DMS 273 (cell line): Measurements from ENCODE around the gene C2orf81.
"Not testable (repeated sequence)": the region's sequence is repeated elsewhere in the genome, so short reads cannot be mapped to it uniquely, and the experiment has no call there.

ENCODE experiments used
- DNase-seq: peaks from one replicate; lab custom pipeline; 2025; ENCODE audit not compliant: unreplicated experiment; lab: John Stamatoyannopoulos, UW

The C2orf81 gene

DNA sequence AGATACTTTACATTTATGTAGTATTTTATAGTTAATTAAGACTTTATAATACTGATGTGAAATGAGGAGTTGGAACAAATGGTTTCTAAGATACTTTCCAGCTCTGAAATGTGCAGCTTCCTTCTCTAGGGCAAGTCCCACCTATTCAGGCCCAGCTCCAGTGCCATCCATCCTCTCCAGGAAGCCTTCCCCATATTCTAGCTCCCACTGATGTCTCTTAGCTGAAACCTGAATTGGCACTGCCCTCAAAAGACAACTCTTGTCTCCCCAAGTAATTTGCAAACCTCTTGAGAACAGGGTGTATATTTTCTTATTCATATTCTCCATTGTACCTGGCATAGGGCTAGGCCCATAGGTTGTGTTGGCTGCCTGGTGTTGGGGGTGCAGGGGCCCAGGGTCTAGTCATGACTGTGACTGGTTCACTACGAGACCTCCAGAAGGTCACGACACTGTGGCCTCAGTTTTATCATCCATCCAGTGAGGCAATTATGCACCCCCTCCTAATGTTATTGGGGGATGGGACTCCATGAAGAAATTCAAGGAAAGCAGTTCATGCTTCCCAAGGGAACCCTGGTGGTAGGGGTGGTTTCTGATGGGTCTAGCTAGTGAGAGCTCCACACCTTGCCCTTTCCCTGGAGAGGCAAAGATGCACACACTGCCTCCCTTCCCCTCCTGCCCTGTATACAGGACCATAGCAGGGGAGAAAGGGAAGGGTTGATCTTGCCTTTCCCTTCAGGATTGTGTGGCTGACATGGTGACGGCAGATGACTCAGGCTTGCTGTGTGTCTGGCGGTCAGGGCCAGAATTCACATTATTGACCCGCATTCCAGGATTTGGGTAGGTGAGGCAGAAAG, 2.9 kb upstream of the C2orf81 start:
- no peak for DNase-seq

DNA sequence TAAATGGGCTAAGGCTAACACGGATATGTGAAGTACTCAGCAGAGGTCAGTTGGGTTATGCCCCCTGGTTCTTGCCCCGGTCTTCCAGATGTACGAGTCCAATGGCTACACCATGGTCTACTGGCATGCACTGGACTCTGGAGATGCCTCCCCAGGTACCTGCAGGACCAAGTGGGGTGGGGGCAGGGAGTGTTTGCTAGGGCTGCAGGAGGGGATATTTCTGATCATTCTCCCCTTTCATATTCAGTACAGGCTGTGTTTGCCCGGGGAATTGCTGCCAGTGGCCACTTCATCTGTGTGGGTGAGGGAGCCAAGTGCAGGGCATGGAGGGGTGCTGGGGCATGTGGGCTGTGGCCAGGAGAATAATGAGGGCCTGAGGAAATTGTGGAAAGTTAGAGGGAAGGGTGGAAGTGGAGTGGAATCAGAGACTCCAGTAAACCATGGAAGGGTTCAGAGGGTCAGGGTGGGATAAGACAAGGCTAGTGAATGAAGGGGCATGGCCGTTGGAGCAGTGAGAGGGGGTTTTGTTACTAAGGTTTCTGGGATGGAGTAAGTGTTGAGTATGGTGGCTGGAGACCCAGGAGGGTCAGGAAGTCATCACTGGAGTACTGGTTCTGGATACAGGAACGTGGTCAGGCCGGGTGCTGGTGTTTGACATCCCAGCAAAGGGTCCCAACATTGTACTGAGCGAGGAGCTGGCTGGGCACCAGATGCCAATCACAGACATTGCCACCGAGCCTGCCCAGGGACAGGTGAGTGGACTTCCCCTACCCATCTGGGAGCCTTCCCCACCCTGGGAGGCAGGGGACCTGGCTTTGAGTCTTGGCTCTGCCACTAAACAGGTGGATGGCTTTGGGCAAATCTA, 2.0 kb upstream of the C2orf81 start:
- DNase-seq: no peak

GRCh38 chr2:74420443-74421103, 846 bp downstream of the C2orf81 start:
- DNase-seq: not testable (repeated sequence)

GRCh38 chr2:74420006-74420405, 1.4 kb downstream of the C2orf81 start:
- no peak for DNase-seq

- DNase-seq: no peak
Observed at GRCh38 chr2:74419345-74419744, 2.1 kb downstream of the C2orf81 start.

- no peak for DNase-seq
Observed at GRCh38 chr2:74418312-74418711, 3.1 kb downstream of the C2orf81 start.

GRCh38 chr2:74417763-74418162, 3.7 kb downstream of the C2orf81 start:
- DNase-seq: no peak

GRCh38 chr2:74417197-74417596, 4.2 kb downstream of the C2orf81 start:
- no peak for DNase-seq

- peak; percentile 51 for DNase-seq
Observed at GRCh38 chr2:74416778-74417177, 4.6 kb downstream of the C2orf81 start.

- DNase-seq: no peak
Observed at GRCh38 chr2:74415762-74416395, 5.5 kb downstream of the C2orf81 start.

DNA sequence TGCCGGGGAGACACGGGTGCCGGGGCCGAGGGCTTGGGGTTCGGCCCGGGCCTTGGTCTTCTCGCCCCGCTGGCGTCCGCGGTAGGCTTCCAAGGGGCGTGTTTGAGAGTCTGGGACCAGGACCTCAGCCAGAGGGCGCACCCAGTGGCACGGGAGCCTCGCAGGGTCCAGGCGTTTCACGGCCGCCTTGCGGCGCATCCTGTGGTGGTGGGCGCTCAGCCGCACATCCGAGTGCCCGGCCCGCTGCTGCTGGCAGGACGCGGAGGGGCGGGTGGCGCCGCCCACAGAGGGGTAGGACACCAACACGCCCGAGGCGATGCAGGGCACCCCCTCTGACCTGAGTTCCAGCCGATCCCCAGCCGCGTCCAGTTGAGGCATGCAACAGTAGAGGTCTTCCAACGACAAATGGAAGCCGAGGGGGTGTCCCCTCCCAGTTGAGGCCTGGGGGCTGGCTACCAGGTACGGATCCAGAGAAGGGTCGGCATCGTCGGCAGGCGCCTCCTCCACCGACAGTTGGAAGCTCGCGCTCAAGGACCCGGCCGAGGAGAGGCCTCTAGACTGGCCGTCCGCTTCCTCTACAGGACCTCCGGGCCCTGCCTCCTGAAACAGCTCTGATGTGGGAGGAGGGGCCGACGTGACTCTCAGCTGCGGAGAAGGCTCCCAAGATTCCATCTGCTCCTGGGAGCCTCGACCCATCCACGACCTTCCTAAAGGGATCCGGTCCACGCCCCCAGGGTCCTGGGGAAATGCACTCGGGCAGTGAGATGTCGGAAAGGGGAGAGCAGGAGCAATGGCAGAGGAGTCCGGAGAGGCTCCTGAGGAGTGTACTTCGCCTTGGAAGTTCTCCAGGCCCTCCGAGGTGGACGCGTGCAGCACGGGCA, 6.3 kb downstream of the C2orf81 start:
- no peak for DNase-seq

GRCh38 chr2:74414441-74414840, 7.0 kb downstream of the C2orf81 start:
- no peak for DNase-seq

- DNase-seq: no peak
Observed at GRCh38 chr2:74413001-74413698, 8.3 kb downstream of the C2orf81 start.

DNA sequence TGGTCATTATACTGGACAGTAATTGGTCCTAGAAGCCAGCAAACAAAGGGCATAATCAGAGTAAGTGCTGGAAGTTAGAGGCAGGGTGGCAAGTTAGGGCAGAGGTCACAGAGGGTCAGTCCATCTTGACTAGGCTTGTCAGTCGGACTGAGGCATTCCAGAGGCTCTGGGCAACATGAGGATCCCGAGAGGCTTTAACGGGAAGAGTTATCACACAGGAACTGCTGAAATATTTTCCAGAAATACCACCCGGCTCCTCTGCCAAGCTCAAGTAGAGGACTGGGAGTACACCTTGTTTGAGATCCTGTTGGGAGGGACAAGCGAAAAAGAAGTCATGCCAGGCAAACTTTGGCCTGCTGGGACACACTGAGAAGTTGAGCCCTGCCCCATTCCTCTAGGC, 13.7 kb downstream of the C2orf81 start:
- DNase-seq: no peak

GRCh38 chr2:74406035-74406434, 15.4 kb downstream of the C2orf81 start:
- peak; percentile 21 for DNase-seq

DNA sequence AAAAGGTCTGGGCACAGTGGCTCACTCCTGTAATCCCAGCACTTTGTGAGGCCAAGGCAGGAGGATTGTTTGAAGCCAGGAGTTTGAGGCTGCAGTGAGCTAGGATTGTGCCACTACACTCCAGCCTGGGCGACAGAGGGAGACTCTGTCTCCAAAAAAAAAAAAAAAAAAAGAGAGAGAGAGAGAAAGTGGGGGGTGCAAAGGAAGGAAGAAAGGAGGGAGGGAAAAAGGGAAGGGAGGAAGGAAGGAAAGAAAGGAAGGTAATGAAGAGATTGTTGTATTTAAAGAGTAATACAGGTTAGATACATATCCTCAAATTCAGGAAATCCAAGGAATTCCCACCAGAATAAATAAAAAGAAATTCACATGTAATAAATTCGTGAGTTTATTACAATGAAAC, 19.5 kb downstream of the C2orf81 start:
- DNase-seq: no peak

DNA sequence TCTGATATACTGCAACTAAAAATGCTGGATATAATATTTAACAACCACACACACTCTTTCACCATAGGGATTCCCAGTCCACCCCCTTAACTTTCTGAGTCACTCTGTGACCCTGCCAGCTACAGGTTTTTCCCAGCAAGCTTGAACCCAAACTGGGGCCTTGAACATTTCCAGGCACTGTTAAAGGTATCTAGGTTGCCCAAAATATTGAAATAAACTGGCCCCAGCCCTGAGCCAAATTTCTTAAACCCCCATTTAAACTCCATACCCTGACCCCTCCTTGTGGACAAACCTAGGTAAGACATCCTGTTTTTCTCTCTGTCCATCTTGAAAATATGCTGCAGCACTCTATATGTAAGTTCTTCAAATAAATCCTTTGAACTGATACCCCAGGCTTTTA, 21.6 kb downstream of the C2orf81 start:
- peak; percentile 75 for DNase-seq

- no peak for DNase-seq
Observed at GRCh38 chr2:74396149-74396548, 25.3 kb downstream of the C2orf81 start.

GRCh38 chr2:74393525-74393924, 27.9 kb downstream of the C2orf81 start:
- DNase-seq: no peak

DNA sequence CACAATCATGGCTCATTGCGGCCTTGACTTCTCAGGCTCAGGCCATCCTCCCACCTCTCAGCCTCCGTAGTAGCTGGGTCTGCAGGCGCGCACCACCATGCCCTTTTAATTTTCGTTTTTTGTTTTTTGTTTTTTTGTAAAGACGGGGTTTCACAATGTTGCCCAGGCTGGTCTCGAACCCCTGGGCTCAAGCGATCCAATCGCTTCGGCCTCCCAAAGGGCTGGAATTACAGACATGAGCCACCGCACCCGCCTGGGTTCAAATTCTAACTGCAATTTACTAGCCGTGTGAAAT, 29.0 kb downstream of the C2orf81 start:
- DNase-seq: no peak
